ENCODE measurements around the gene UBR4. TPM values are rescaled to one million over a fixed set of nuclear protein-coding genes. Genes with fewer than 3 reads are reported as not detected.

The UBR4 gene
- polyA plus RNA-seq, 1 donor (not counting 4 experiments of a cell fraction or from before 2014, with no cell fraction given) = 39.0 TPM

GRCh38 chr1:19154876-19155275 lies 55.2 kb downstream of the UBR4 start:
- H3K4me3 ChIP-seq (ENCODE audit: control insufficient read depth in 2 of 3, extremely low read depth in 1 of 3, insufficient read depth in 2 of 3, low read depth in 1 of 3, low read length in 3 of 3) = no peak overlapping the region
- H3K9ac ChIP-seq (ENCODE audit: control insufficient read depth, extremely low read depth, insufficient read depth, low read length) = no peak overlapping the region
- FAIRE-seq (no peak), DNase-seq (ENCODE audit: low read depth, low spot score) (no peak)
- H3K79me2 ChIP-seq (ENCODE audit: control insufficient read depth, insufficient read depth, low read length) = no peaks in the 10 kb centered on the region
- no peaks in the 10 kb centered on the region for H3K9me3 ChIP-seq (ENCODE audit: control insufficient read depth, low read depth, low read length)
- no peaks in the 10 kb centered on the region for H3K9me1 ChIP-seq (ENCODE audit: control insufficient read depth, extremely low read depth, insufficient read depth, low read length)
- no peak overlapping the region for H3K27ac ChIP-seq (ENCODE audit: control insufficient read depth, insufficient read depth, low read length)
- no peaks in the 10 kb centered on the region for H3K27me3 ChIP-seq (ENCODE audit: control insufficient read depth, extremely low read depth, insufficient read depth, low read length)
- H3K4me2 ChIP-seq (ENCODE audit: control insufficient read depth, extremely low read depth, insufficient read depth, low read depth, low read length) = no peak overlapping the region
- TF ChIP-seq CTCF (optimal IDR thresholded peaks at IDR 0.05 in 1 of 3, IDR thresholded peaks at IDR 0.05 in 1 of 3, conservative IDR thresholded peaks at IDR 0.05 in 1 of 3; ENCODE audit: extremely low read depth in 1 of 3, insufficient read depth in 2 of 3, low read length in 3 of 3) (no peak), EZH2 (IDR thresholded peaks at IDR 0.05; ENCODE audit: low read length) (no peak)
- H3K36me3 ChIP-seq (ENCODE audit: control insufficient read depth in 2 of 2, extremely low read depth in 1 of 2, insufficient read depth in 2 of 2, low read length in 2 of 2) = peaks cover 56 to 70% of the 10 kb centered on the region in 2 experiments
- no peaks in the 10 kb centered on the region for H4K20me1 ChIP-seq (ENCODE audit: control insufficient read depth, extremely low read depth, insufficient read depth, low read length)
- dilution Hi-C loops (cut with MboI; ENCODE audit: extremely low pct_ligation_motif_present, low sequenced_read_pairs) = no loop called here
- no peak overlapping the region for H2AFZ ChIP-seq (ENCODE audit: control insufficient read depth, low read length)
- H3K4me1 ChIP-seq (ENCODE audit: control insufficient read depth, extremely low read depth, insufficient read depth, low read length) = no peaks in the 10 kb centered on the region

DNA sequence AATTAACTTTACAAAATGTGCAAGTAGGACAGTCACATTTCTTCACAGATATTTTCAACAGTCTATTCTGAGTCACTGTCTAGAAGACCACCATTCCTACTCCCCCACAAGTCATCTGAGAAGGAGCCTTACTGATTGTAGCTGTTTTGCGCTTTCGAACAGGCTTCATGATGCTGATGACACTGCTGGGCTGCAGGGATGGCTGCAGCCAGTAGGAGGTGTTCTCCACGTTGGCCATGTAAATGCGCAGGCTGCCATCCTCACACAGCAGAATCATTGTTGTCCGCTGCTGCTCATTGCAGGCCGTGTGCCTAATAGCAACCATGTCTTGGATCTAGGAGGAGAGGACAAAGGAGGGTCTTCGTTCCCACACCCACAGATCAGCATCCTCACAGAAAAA lies 56.9 kb downstream of the UBR4 start:
- no peak for TF ChIP-seq EZH2 (IDR thresholded peaks at IDR 0.05; ENCODE audit: low read length)
- TF ChIP-seq CTCF (optimal IDR thresholded peaks at IDR 0.05 in 1 of 3, IDR thresholded peaks at IDR 0.05 in 1 of 3, conservative IDR thresholded peaks at IDR 0.05 in 1 of 3; ENCODE audit: extremely low read depth in 1 of 3, insufficient read depth in 2 of 3, low read length in 3 of 3) = no peak
- H3K36me3 ChIP-seq (ENCODE audit: control insufficient read depth in 2 of 2, extremely low read depth in 1 of 2, insufficient read depth in 2 of 2, low read length in 2 of 2) = peaks cover 61 to 70% of the 10 kb centered on the region in 2 experiments
- no peaks in the 10 kb centered on the region for H3K4me1 ChIP-seq (ENCODE audit: control insufficient read depth, extremely low read depth, insufficient read depth, low read length)
- H3K27ac ChIP-seq (ENCODE audit: control insufficient read depth, insufficient read depth, low read length) = no peak overlapping the region
- H3K27me3 ChIP-seq (ENCODE audit: control insufficient read depth, extremely low read depth, insufficient read depth, low read length) = no peaks in the 10 kb centered on the region
- H4K20me1 ChIP-seq (ENCODE audit: control insufficient read depth, extremely low read depth, insufficient read depth, low read length) = no peaks in the 10 kb centered on the region
- no peak overlapping the region for H2AFZ ChIP-seq (ENCODE audit: control insufficient read depth, low read length)
- H3K4me2 ChIP-seq (ENCODE audit: control insufficient read depth, extremely low read depth, insufficient read depth, low read depth, low read length) = no peak overlapping the region
- dilution Hi-C loops (cut with MboI; ENCODE audit: extremely low pct_ligation_motif_present, low sequenced_read_pairs) = no loop called here
- H3K9me1 ChIP-seq (ENCODE audit: control insufficient read depth, extremely low read depth, insufficient read depth, low read length) = no peaks in the 10 kb centered on the region
- DNase-seq (ENCODE audit: low read depth, low spot score) (no peak), FAIRE-seq (no peak)
- no peak overlapping the region for H3K4me3 ChIP-seq (ENCODE audit: control insufficient read depth in 2 of 3, extremely low read depth in 1 of 3, insufficient read depth in 2 of 3, low read depth in 1 of 3, low read length in 3 of 3)
- no peaks in the 10 kb centered on the region for H3K79me2 ChIP-seq (ENCODE audit: control insufficient read depth, insufficient read depth, low read length)
- H3K9ac ChIP-seq (ENCODE audit: control insufficient read depth, extremely low read depth, insufficient read depth, low read length) = no peak overlapping the region
- no peaks in the 10 kb centered on the region for H3K9me3 ChIP-seq (ENCODE audit: control insufficient read depth, low read depth, low read length)

All from keratinocyte (primary cell).